Activated CD8-positive, alpha-beta T cell treated with anti-CD3 and anti-CD28 coated beads for 36 hours (primary cell): Measurements from ENCODE around the gene DEPDC7. TPM values are rescaled to one million over a fixed set of nuclear protein-coding genes. Genes with fewer than 3 reads are reported as not detected.
A peak's percentile ranks its signal among the peaks of the same experiment; 100 is the strongest.

Experiments
- ATAC-seq: fragments of 200-7000 bp; cut with Tn5 transposase; one replicate; pipeline ENCODE4 v1.10.0; 2021; ENCODE audit warnings: mild to moderate bottlenecking, moderate library complexity
- CTCF ChIA-PET: fragments of 350-600 bp; sonication (Branson Sonifier 250); formaldehyde crosslinking; loops from one replicate; lab custom pipeline; 2021; ENCODE audit warnings: antibody characterized with exemption; lab: Charles Lee
- POLR2A ChIA-PET: fragments of 350-600 bp; sonication (Branson Sonifier 250); formaldehyde crosslinking; loops from one replicate; lab custom pipeline; 2021; ENCODE audit warnings: antibody characterized with exemption; lab: Charles Lee
- DNase-seq: peaks from one replicate; pipeline ENCODE4 v3.0.0-alpha.2; 2020
- H3K27ac Mint-ChIP-seq: one replicate; pipeline ENCODE4 v1.8.0; 2021; ENCODE audit warnings: mild to moderate bottlenecking, mixed read lengths
- H3K27me3 Mint-ChIP-seq: one replicate; pipeline ENCODE4 v1.8.0; 2021; ENCODE audit warnings: mixed read lengths
- H3K36me3 Mint-ChIP-seq: one replicate; pipeline ENCODE4 v1.8.0; 2021; ENCODE audit warnings: low read depth, mixed read lengths
- H3K4me1 Mint-ChIP-seq: one replicate; pipeline ENCODE4 v1.8.0; 2021; ENCODE audit warnings: low read depth, mixed read lengths
- H3K4me3 Mint-ChIP-seq: one replicate; pipeline ENCODE4 v1.8.0; 2021; ENCODE audit warnings: mild to moderate bottlenecking, moderate library complexity, mixed read lengths
- H3K9me3 Mint-ChIP-seq: one replicate; pipeline ENCODE4 v1.8.0; 2021; ENCODE audit warnings: mixed read lengths
- intact Hi-C: fragments of 100-400 bp; cut with micrococcal nuclease; formaldehyde crosslinking; loops from one replicate; pipeline ENCODE4 v1.10.0; 2022
- total RNA-seq, 2 experiments: library from RNA; stranded (reverse); gene quantifications; one replicate each; pipeline ENCODE4 v1.2.3, GENCODE V29; 2021
- TF ChIP-seq, protein P1 (sequence below): fragments of 200-600 bp; IDR thresholded peaks from one replicate; pipeline ENCODE4 v1.8.0; 2022; ENCODE audit warnings: antibody characterized with exemption, mild to moderate bottlenecking

The DEPDC7 gene
- total RNA-seq, 2 experiments from 2014 or later, result 2.8 to 3.0 TPM

- H3K27ac Mint-ChIP-seq, result no peak overlapping the region
- ATAC-seq (no peak), DNase-seq (no peak)
- peaks cover 32% of the 10 kb centered on the region for H3K36me3 Mint-ChIP-seq
- intact Hi-C loops, result loop anchor here (10.0 kb wide), 2 partner anchors 167 to 227 kb away; partner anchors contain the start of gene QSER1
- no peaks in the 10 kb centered on the region for H3K27me3 Mint-ChIP-seq
- TF ChIP-seq, protein P1, sequence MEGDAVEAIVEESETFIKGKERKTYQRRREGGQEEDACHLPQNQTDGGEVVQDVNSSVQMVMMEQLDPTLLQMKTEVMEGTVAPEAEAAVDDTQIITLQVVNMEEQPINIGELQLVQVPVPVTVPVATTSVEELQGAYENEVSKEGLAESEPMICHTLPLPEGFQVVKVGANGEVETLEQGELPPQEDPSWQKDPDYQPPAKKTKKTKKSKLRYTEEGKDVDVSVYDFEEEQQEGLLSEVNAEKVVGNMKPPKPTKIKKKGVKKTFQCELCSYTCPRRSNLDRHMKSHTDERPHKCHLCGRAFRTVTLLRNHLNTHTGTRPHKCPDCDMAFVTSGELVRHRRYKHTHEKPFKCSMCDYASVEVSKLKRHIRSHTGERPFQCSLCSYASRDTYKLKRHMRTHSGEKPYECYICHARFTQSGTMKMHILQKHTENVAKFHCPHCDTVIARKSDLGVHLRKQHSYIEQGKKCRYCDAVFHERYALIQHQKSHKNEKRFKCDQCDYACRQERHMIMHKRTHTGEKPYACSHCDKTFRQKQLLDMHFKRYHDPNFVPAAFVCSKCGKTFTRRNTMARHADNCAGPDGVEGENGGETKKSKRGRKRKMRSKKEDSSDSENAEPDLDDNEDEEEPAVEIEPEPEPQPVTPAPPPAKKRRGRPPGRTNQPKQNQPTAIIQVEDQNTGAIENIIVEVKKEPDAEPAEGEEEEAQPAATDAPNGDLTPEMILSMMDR, result no peak
- peaks cover 52% of the 10 kb centered on the region for H3K4me1 Mint-ChIP-seq
- no peak overlapping the region for H3K4me3 Mint-ChIP-seq
- ChIA-PET POLR2A (interaction anchor here (1.2 to 4.3 kb wide), 2 partner anchors 19 to 23 kb away, joined by 5 to 26 read pairs; partner anchors contain the start of gene TCP11L1), CTCF (interaction anchor here (0.9 to 5.4 kb wide), 7 partner anchors 14 to 102 kb away, joined by 3 to 80 read pairs (median 4); no protein-coding TSS in a partner anchor)
- H3K9me3 Mint-ChIP-seq, result no peaks in the 10 kb centered on the region
Observed at GRCh38 chr11:33062137-33062536, 46.5 kb downstream of the DEPDC7 start.

- TF ChIP-seq, protein P1, result no peak
- H3K9me3 Mint-ChIP-seq, result no peaks in the 10 kb centered on the region
- H3K4me1 Mint-ChIP-seq, result peaks cover 52% of the 10 kb centered on the region
- H3K4me3 Mint-ChIP-seq, result no peak overlapping the region
- peak overlapping the region; percentile 71 for H3K27ac Mint-ChIP-seq
- ATAC-seq (peak; percentile 69), DNase-seq (no peak)
- ChIA-PET POLR2A (interaction anchor here (0.5 to 4.3 kb wide), 4 partner anchors 24 to 405 kb away, joined by 3 to 26 read pairs (median 3); partner anchors contain the start of gene TCP11L1), CTCF (interaction anchor here (0.7 to 5.4 kb wide), 19 partner anchors 9 to 254 kb away, joined by 3 to 80 read pairs (median 4); partner anchors contain the start of gene TCP11L1)
- intact Hi-C loops, result loop anchor here (10.0 kb wide), 2 partner anchors 169 to 229 kb away; partner anchors contain the start of gene QSER1
- H3K27me3 Mint-ChIP-seq, result no peaks in the 10 kb centered on the region
- H3K36me3 Mint-ChIP-seq, result peaks cover 29% of the 10 kb centered on the region
Observed at GRCh38 chr11:33063326-33063881, 47.7 kb downstream of the DEPDC7 start.

GRCh38 chr11:33064033-33064825, 48.6 kb downstream of the DEPDC7 start:
- Mint-ChIP-seq H3K27me3 (no peaks in the 10 kb centered on the region), H3K27ac (peak overlapping the region; percentile 71), H3K4me1 (peaks cover 52% of the 10 kb centered on the region), H3K9me3 (no peaks in the 10 kb centered on the region), H3K4me3 (no peak overlapping the region), H3K36me3 (peaks cover 24% of the 10 kb centered on the region)
- DNase-seq (no peak), ATAC-seq (no peak)
- CTCF ChIA-PET, result interaction anchor here (1.0 to 5.4 kb wide), 28 partner anchors 9 to 255 kb away, joined by 3 to 80 read pairs (median 8); partner anchors contain the start of genes QSER1 and TCP11L1
- TF ChIP-seq, protein P1, result no peak
- intact Hi-C loops, result loop anchor here (2.0 to 10.0 kb wide), 3 partner anchors 53 to 229 kb away; partner anchors contain the start of gene QSER1
- POLR2A ChIA-PET, result interaction anchor here (1.2 to 4.3 kb wide), 2 partner anchors 25 to 169 kb away, joined by 3 to 26 read pairs; partner anchors contain the start of gene TCP11L1

- ChIA-PET CTCF (interaction anchor here (1.0 to 5.4 kb wide), 48 partner anchors 7 to 280 kb away, joined by 3 to 80 read pairs (median 5); partner anchors contain the start of genes QSER1 and TCP11L1), POLR2A (interaction anchor here (0.9 to 4.3 kb wide), 2 partner anchors 26 to 54 kb away, joined by 3 to 26 read pairs; partner anchors contain the start of gene TCP11L1)
- DNase-seq, result no peak
- intact Hi-C loops, result loop anchor here (1.0 to 10.0 kb wide), 4 partner anchors 54 to 230 kb away; partner anchors contain the start of gene QSER1
- Mint-ChIP-seq H3K4me3 (no peak overlapping the region), H3K27ac (no peak overlapping the region), H3K36me3 (peaks cover 18% of the 10 kb centered on the region), H3K27me3 (no peaks in the 10 kb centered on the region), H3K4me1 (peaks cover 48% of the 10 kb centered on the region), H3K9me3 (no peaks in the 10 kb centered on the region)
- TF ChIP-seq, protein P1, result no peak
- no peak for ATAC-seq
Observed at GRCh38 chr11:33064866-33065265, 49.2 kb downstream of the DEPDC7 start.
